ENCODE data around the gene SND1.
A peak's percentile ranks its signal among the peaks of the same experiment; 100 is the strongest.

The SND1 gene

DNA sequence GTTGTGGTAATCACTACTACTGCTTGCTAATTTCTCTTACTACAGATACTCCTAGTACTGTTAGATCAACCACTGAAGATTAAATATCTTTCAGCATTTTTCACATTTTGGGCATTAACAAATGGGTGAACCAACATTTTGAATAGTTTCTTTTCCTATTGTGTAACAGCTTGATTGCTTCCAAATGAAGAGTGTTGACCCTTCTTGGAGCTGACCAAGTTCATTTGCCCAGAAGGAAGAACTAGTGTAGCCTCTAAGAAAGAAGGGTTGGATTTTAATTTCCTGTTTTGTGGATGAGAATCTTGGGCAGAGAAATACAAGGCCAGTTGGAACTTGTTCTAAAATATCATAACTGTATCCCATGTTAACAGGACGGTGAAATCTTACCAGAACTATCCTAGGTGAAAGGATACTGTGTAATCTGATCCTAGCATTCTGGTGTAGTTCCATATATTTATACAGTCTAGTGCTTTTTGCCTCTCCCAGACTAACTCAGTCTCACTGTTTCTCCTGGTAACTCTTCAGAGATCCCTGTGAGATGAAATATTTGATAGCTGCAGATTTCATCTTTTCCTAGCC lies 37.3 kb downstream of the SND1 start:
- DNase-seq = no peak

DNA sequence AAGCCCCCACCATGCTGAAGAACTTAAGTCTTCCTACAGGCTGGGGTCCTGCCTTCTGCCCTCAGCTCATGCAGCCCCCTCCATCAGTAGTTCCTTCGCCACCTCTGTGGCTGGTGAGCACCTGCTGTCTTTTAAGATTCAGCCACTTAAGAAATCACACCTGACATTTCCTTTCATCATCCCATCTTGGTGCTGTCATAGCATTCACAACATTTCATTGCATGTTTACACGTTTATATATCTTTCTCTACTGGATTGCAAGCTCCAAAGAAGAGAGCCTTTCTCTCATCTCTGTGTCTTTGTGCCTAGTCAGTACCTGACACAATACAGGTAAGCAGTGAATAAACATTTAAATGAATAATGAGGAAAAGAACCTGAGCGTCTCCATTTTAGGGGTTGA lies 38.3 kb downstream of the SND1 start:
- DNase-seq = no peak

DNA sequence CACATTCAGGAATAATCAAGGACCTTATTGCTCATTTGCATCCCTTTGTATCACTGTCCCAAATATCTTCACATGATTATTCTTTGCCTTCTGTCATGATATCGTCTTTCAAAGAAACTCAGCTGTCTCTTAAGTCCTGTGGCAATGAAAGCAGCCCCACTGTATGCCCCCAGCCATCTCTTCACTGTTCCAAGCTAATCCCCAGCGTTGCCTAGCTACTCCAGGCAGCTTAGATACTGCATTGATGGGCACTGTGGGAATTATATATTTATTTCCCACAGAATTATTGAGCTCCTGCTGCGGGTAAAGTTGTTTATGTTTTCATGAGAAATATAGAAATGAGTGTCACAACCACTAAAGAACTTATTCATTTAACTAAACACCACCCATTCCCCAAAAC lies 38.8 kb downstream of the SND1 start:
- DNase-seq = no peak

DNA sequence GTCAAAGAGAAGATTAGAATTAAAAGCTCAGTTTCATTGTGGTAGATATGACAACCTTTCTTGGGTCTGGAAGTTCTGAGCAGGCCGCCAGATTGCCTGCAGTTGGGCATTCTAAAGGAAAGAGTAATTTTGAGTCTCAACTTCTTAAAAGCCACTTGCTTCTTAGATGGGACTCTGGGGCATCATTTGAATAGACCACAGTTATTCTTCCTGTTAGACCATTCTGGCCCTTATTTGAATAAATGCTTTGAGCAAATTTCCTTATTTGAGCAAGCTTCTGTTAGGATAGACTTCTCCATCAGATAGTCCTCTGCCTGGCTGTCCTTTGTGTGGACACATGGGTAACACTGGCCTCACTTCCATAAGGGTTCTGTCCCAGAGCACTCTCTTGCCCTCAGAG lies 40.2 kb downstream of the SND1 start:
- DNase-seq = no peak

DNA sequence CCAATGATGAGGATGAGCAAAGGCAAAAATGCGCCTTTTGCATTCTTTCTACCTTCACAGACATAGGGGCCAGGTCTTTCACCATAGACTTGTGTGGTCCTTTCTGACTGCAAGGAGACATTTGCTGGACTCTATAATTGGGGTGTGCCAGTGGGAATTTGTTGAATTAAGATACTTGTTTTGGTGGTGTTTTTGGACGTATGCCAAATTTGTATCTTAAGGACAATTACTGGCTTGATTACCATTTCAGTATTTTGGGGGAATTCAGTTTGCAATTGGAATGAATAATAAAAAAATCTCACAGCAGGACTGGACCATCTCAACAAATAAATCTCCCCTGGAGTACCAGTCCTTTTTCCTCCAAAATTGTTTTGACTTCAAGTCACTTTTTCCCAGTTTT lies 47.9 kb downstream of the SND1 start:
- no peak for DNase-seq

DNA sequence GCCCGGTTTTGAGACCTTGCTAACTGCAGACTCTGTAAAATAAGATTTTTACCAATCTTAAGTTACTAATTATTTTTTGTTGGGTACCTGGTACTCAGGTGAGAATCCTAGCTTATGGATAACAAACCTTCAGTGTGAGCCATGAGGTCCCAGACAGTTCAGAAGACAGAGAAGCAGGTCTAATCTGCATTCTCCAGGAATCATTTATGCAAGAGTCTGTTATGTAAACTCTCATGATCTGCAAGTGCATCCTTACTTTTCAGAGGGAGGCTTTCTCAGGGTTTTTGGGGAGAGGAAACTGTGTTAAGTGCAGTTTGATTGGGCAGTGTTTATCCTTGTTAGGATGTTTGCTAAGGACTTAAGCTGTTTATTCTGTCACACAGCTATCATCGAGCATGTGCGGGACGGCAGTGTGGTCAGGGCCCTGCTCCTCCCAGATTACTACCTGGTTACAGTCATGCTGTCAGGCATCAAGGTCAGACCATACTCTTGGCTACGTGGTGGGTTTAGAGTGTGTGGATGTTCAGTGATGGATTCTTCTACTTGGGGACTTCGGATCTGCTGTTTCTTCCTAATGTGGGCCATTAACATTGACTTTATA lies 50.2 kb downstream of the SND1 start:
- DNase-seq = no peak

DNA sequence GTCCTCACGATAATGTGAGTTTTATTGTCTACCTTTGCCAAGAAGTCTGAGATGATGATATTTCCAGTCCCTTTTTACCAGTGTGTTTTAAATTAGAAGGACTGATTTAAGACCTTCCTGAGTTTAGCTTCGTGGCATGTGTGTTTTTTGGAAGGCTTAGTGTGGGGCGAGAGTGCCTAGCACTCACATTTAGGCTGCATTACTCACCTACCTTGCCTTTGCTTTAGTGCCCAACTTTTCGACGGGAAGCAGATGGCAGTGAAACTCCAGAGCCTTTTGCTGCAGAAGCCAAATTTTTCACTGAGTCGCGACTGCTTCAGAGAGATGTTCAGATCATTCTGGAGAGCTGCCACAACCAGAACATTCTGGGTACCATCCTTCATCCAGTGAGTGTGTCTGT lies 50.9 kb downstream of the SND1 start:
- no peak for DNase-seq

DNA sequence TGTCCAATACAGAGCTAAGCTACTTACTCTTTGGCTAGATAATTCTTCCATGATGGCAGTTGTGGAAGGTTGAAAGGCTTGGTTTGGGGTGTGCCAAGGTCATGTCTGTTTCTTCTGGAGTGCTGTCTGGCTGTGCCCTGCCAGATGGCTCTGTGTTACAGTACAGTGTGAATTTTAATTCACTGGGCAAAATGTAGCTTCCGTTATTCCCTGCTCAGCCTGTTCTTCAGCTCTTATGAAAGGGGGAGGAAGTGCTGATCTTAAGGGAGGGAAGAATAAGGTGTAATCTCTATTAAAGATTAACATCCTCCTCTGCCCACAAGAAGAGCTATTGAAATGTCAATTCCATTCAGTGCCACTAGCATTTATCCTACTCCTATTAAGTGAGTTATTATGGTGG lies 52.2 kb downstream of the SND1 start:
- no peak for DNase-seq

DNA sequence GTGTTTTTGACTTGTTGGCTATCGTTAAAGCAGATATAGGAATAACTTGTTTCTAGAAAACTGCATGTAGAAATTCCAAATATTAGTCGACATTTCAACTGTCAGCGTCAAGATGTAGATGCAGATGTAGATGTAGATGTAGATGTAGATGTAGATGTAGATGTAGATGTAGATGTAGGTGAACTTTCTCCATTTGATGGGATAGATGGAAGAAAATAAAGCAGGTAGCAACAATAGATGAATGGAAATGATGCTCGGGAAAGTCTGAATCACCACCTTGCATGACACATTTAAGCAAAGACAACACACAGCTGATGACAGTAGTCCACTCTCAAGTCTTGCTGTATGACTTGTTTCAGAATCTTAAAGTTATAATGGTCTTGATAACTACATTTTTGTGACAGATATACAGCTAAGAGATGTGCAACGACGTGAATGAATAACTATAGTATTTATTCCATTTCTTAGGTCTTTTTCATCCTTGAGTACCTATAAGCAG lies 53.5 kb downstream of the SND1 start:
- no peak for DNase-seq

DNA sequence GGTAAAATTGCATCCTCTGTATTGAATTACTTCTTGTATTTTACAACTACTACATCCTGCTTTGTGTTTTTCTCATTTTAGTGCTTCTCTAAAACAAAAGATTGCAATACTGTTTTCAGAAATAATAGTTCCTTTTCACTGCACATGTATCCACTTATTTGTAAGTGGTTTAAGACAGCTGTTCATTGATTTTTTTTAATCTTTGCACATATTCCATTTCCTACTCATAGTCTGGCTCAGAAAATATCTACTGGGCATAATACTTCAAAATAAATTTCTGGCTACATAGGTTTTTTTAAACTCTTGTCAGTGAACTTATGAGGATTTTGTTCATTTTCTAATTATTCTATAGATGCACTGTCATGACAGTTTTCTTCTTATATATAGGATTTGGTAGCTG lies 54.8 kb downstream of the SND1 start:
- no peak for DNase-seq

DNA sequence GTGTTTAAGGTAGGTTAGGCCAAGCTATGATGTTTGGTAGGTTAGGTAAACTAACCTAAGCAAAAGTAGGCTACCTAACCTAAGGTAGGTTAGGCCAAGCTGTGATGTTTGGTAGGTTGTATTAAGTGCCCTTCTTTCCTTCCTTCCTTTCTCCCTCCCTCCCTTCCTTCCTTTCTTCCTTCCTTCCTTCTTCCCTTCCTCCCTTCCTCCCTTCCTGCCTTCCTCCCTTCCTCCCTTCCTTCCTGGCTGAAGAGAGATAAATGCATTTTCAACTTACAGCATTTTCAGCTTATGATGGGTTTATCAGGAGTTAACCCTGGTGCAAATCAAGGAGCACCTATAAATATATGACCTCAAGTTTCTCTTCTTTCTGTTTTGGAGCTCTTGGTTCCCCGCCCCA lies 56.2 kb downstream of the SND1 start:
- DNase-seq = no peak

DNA sequence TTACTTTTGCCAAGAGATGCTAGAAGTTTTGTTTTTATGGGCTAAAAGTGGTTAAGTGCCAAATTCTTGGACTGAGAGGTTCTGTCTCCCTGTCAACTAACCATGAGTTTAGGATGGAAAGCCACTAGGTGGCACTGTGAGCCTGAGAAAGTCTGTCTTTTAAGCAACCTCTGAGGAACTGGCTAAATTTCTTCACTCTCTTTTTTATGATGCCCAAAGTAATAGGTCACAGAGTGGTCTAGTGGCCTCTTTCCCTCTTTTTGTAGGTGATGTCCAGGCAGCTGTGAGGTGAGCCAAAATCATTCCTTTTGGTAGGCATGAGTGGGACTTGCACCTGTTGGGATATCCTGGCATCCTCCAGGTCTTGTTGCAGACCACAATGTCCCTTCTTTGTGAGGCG lies 56.8 kb downstream of the SND1 start:
- DNase-seq = peak; percentile 65

DNA sequence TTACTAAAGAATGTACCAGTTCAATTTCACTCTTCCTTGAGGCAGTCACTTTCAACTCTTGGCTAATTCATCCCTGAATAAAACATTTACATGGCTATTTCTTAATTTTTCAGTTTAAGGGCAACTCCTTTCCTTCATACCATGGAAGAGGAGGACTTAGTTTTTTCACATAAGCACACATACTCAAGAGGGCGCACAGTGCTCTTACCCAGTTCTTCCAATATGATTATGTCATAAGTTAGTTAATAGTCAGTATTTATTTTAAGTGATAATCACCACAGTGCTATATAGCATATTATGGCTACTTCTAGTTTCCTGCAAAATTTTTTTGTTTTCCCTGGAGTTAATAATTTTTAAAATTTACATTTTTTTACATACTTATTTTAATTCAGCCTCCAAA lies 58.6 kb downstream of the SND1 start:
- DNase-seq = no peak

DNA sequence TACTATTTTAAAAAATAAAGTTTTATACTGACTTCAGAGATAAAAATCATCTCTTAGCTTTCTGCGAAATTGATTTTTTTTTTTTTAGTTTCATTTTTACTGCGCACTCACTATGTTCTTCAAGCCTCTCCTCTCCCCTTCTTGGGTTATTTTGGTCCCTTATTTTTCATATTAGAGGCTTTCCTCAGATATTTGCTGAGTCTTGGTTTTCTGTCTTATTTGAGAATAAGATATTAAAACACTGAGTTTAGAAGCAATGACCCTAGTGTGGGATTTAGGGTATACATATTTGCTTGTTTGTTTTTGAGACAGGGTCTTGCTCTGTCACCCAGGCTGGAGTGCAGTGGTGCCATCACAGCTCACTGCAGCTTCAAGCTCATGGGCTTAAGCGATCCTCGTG lies 59.9 kb downstream of the SND1 start:
- no peak for DNase-seq

DNA sequence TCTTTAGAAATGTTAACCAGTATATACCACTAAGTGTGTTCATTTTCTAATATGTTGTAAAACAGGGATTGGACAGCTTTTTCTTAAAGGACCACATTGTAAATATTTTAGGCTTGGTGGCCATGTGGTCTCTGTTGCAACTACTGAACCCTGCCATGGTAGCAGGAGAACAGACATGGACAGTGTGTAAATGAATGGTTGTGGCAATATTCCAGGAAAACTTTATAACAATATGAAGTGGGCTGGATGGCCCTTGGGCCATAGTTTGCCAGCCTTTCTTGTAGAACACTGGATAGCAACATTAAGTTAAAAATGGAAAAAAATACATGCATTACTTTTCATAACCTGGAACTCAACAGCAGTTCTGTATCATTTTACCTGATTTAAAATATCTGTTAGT lies 61.0 kb downstream of the SND1 start:
- DNase-seq = no peak

DNA sequence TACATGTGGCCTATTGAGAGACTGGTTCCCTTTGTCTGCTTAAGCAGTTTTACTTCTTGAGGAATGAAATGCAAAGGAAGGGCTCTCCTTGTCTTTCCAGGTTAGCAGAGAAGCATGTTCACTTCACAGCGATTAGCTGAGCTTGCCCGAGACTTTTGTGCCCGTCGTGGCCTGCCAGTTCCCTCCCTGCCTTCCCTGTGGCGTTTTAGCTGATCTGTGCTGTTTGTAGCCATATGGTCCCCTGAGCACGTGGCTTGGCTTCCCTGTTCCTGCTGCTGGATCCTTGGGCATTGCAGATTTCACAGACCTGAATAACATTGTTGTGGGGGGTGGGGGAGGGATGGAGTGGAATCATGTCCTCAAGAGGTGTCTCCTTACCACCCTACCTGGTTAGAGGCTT lies 61.8 kb downstream of the SND1 start:
- no peak for DNase-seq

DNA sequence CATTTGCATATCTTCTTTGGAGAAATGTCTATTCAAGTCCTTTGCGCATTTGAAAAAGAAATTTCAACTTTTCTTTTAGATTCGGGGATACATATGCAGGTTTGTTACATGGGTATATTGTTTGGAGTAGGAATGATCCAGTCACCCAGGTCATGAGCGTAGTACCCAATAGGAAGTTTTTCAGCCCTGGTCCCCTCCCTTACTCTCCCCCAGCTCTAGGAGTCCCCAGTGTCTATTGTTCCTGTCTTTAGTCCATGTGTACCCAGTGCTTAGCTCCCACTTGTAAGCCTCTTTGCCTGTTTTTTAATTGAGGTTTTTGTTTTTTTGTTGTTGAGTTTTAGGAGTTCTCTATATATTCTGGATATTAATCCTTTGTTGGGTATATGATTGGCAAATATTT lies 63.3 kb downstream of the SND1 start:
- DNase-seq = no peak

DNA sequence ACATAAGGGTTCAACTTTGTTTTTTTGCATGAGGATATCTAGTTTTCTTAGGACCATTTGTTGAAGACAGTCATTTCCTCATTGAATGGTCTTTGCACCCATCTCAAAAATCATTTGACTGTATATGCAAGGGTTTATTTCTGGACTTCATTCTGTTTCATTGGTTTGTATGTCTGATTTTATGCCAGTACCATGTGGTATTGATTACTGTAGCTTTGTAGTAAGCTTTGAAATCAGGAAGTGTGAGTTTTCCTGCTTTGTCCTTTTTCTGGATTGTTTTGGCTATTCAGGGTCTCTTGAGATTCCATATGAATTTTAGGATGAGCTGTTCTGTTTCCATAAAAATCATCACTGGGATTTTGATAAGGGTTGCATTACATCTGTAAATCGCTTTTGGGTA lies 63.9 kb downstream of the SND1 start:
- no peak for DNase-seq

DNA sequence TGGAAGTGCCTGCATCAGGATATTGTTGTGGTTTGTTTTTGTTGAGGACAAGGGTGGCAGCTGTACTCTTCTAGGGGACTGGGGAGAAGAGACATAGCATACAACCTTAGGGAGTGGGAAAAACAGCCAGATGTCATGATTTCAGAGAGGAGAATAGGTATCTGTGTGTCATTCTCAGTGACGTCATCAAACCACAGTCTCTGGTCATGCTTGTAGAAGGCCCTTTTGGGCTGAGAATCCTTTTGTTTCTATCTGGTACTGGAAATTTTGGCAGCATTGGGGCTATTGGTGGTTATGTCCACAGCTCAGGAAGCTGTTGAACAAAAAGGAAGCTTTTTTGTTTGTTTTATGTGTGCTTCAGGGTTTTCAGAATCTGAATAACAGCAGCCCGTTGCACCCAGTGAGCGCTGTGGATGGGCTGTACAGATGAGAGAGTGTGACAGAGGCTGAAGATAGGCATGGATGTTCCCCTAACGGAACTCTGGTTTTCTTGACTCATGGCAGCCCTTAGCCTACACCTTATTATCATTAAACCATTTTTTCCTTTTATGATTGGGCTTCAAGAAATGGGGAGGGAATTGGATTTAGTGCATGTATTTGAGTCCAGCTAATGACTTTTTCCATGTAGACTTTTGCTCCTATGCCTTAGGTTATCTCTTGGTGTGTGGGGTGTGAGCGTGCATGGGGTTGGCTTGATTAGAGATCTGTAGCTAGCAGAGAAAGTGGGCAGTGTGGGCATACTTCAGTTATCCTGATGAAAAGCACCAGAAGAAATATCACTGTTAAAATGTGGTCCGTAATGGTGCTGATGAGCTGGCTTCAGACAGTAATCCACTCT lies 65.7 kb downstream of the SND1 start:
- DNase-seq = no peak

DNA sequence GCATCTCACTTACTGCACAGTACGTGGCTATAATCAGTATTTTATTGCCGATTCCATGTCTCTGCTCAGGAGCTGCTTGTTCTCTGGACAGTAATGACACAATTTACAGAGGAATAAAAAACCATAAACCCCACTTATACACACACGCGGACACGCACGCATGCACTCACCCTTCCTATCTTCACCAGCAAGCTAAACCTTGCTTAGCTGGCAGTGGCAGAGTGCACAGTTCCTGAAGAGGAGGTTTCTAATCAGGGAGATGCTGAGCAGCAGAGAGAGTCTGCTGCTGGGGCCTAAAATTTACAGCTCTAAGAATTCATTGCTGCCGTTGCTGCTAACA lies 66.3 kb downstream of the SND1 start:
- no peak for DNase-seq

DNA sequence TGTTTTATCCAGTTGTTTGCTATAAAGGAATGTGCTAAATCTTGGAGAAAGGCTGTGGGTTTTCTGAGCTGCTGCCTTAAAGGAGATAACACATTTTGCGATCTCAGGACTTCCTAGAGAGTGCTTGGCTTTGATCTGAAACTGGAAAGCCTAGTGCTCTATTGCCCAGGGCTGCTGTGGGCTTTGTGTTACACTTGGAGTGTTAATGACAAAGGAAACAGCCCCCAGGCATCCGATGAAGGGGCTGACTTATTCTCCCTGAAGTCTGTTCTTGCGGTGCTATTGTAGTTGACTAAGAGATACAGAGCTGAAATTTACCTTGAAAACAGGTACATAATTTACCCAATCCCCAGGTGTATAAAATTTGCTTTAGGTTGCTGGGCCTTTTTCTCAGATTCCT lies 74.5 kb downstream of the SND1 start:
- no peak for DNase-seq

DNA sequence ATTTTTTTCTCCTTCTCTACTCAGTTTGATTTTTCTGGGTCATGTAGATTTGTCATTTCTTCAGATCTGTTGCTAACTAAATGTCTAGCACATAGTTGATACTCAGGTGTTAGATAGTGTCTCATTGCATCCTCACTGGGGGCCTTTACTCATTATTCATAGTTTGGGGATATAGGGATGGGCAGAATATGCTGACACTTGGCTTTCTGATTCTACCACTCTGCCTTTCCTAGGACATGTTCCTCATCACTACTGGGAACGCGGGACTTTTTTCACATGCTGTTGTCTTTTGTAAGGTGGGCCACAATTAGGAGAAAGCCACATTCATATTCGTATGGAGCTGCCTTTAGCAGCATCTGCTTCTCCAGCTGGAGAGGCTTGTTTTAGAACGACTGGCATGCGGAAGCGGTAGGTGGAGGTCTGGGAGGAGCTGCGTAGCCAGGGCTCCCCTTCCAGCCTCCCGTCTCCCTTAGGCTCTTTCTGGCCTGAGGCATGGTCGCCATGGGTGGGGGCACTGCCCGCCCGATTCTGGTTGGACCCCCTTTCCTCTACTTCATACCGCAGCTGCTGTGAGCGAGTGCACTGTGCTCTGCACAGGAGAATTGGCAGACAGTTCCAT lies 78.8 kb downstream of the SND1 start:
- no peak for DNase-seq

DNA sequence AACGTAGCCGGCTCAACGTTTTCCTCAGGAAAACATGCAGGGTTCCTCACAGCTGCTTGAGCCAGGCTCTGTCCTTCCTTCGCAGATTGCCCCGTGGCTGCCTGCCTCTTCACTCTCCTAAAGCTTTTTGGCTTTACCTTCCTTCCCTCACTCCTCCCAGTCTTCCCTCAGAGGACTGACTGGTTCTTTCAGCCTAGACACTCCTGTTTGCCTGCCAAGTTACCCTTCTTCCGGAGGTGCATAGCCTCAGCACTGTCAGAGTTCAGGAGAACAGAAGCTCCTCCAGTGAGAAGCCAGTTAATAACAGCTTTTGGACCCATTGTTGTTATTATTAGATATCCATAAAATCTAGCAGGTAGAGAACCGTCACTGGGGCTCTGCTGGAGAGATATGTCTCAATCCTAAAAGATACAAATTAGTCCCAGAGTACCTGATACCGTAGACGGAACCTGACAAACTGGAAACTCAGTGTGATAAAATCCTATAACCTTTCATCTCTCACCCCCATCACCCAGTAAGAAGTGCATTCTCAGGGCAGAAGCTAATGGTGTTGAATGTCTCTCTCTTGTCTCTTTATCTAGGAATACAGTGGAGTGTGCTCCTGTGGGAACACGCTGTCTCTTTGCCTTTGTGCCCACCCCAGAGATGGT lies 79.6 kb downstream of the SND1 start:
- DNase-seq = no peak

DNA sequence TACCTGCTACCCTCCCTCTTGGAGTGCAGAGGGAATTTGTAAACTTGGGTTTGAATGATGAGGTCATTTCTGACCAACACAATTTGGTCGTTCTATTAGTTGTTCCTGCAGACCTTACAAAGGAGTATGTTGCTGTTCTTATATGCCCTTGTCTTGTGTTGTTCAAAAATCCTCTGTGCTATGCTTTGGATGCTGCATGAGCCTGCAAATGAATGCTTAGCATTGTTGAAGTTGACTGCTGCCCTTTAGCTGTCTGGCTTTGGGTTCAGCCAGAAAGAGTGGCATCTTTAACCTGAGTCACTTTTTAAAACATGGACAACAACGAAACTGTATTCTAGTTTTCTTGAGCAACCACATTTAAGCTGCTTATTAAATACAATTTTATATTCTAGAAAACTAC lies 80.3 kb downstream of the SND1 start:
- DNase-seq = no peak

Data from CD4-positive, alpha-beta T cell treated with Interleukin-15 for 1 hour (primary cell).